Esophagus squamous epithelium (tissue), 4 donors: Measurements from ENCODE around the gene OSBPL10.

Source experiments
- CTCF ChIP-seq, 6 experiments: fragments of 450-650 bp in 4 of 6; fragments of 200-600 bp in 2 of 6; sonication (generic) in 2 of 6; IDR thresholded peaks; one replicate each; pipeline ENCODE4 v1.5.1; 2016 to 2019; ENCODE audit warnings: antibody characterized with exemption in 6 of 6, mild to moderate bottlenecking in 4 of 6, moderate library complexity in 4 of 6
- POLR2A ChIP-seq, 4 donors: fragments of 450-650 bp; IDR thresholded peaks; one replicate each; pipeline ENCODE4 v1.6.1; 2017; ENCODE audit warnings: antibody characterized with exemption in 4 of 4, mild to moderate bottlenecking in 4 of 4, moderate library complexity in 3 of 4

- TF ChIP-seq CTCF (IDR thresholded peaks at IDR 0.05) = no peak
- TF ChIP-seq POLR2A (IDR thresholded peaks at IDR 0.05) = no peak
These were observed 230.7 kb downstream of the OSBPL10 start for GRCh38 chr3:31750341-31750740.
